ENCODE measurements around the gene LRRC57.

- peak; percentile 46 for TF ChIP-seq CTCF (IDR thresholded peaks at IDR 0.05; ENCODE audit: low read length)
- no peak for TF ChIP-seq EZH2 (optimal IDR thresholded peaks at IDR 0.05; ENCODE audit: low read depth, low read length)
- no peak for TF ChIP-seq EZH2phosphoT487 (IDR thresholded peaks at IDR 0.05; ENCODE audit: low read length)
Measured at GRCh38 chr15:42591238-42591934, 42.8 kb upstream of the LRRC57 start.

Measured in MM.1S (cell line).